DOHH2 (cell line): ENCODE results near the gene IGDCC3.

ENCODE experiments used
- H3F3A ChIP-seq: fragments of 200-600 bp; sonication (generic), shearing (Covaris generic); 2 replicates; pipeline ENCODE4 v1.6.0; 2016; ENCODE audit warnings: antibody characterized with exemption, mild to moderate bottlenecking; ENCODE audit not compliant: control insufficient read depth, insufficient read depth
- H3K27ac ChIP-seq: fragments of 200-600 bp; sonication (generic); 2 replicates; pipeline ENCODE4 v1.5.1; 2014; ENCODE audit warnings: low read depth, mild to moderate bottlenecking, low read length, moderate library complexity
- H3K27me3 ChIP-seq: fragments of 200-600 bp; sonication (generic); 2 replicates; pipeline ENCODE4 v1.6.1; 2014; ENCODE audit warnings: mild to moderate bottlenecking, low read length, mixed read lengths; ENCODE audit not compliant: control insufficient read depth
- H3K36me3 ChIP-seq: fragments of 200-600 bp; sonication (generic); 2 replicates; pipeline ENCODE4 v1.6.1; 2014; ENCODE audit warnings: mild to moderate bottlenecking, low read length, moderate library complexity, mixed read lengths; ENCODE audit not compliant: control insufficient read depth
- H3K4me1 ChIP-seq: fragments of 200-600 bp; sonication (generic); 2 replicates; pipeline ENCODE4 v1.6.1; 2014; ENCODE audit warnings: mild to moderate bottlenecking, low read length, mixed read lengths; ENCODE audit not compliant: control insufficient read depth
- H3K4me2 ChIP-seq: fragments of 200-600 bp; sonication (generic); 2 replicates; pipeline ENCODE4 v1.6.0; 2014; ENCODE audit warnings: mild to moderate bottlenecking, low read length, moderate library complexity
- H3K4me3 ChIP-seq: fragments of 200-600 bp; sonication (generic); 2 replicates; pipeline ENCODE4 v1.5.1; 2014; ENCODE audit warnings: mild to moderate bottlenecking, low read length, mixed read lengths
- H3K79me2 ChIP-seq: fragments of 200-600 bp; sonication (generic); 2 replicates; pipeline ENCODE4 v1.6.1; 2014; ENCODE audit warnings: mild to moderate bottlenecking, low read length, mixed read lengths; ENCODE audit not compliant: control insufficient read depth
- H3K9me2 ChIP-seq: fragments of 200-600 bp; sonication (generic); replicated peaks from 2 replicates; pipeline ENCODE4 v1.6.1; 2014; ENCODE audit warnings: mild to moderate bottlenecking, low read length, mixed read lengths; ENCODE audit not compliant: control insufficient read depth
- H3K9me3 ChIP-seq: fragments of 200-600 bp; sonication (generic); 2 replicates; pipeline ENCODE4 v1.6.1; 2014; ENCODE audit warnings: antibody characterized with exemption, low read length, mixed read lengths; ENCODE audit not compliant: control insufficient read depth, insufficient read depth
- H4K20me1 ChIP-seq: fragments of 200-600 bp; sonication (generic); 2 replicates; pipeline ENCODE4 v1.6.0; 2014; ENCODE audit warnings: low read depth, mild to moderate bottlenecking, antibody characterized with exemption, low read length, moderate library complexity; ENCODE audit not compliant: control insufficient read depth, insufficient read depth
- EZH2phosphoT487 ChIP-seq: fragments of 200-600 bp; sonication (generic); IDR thresholded peaks from 2 replicates; pipeline ENCODE4 v1.6.1; 2017; ENCODE audit warnings: borderline replicate concordance, mild to moderate bottlenecking, antibody characterized with exemption, low read length, moderate library complexity, mixed read lengths
- TF ChIP-seq, protein P1 (sequence below): fragments of 200-600 bp; sonication (generic); IDR thresholded peaks from one replicate; pipeline ENCODE4 v1.5.1; 2014; ENCODE audit warnings: antibody characterized with exemption, mild to moderate bottlenecking, low read depth, low read length; ENCODE audit not compliant: poor library complexity, severe bottlenecking

The IGDCC3 gene

DNA sequence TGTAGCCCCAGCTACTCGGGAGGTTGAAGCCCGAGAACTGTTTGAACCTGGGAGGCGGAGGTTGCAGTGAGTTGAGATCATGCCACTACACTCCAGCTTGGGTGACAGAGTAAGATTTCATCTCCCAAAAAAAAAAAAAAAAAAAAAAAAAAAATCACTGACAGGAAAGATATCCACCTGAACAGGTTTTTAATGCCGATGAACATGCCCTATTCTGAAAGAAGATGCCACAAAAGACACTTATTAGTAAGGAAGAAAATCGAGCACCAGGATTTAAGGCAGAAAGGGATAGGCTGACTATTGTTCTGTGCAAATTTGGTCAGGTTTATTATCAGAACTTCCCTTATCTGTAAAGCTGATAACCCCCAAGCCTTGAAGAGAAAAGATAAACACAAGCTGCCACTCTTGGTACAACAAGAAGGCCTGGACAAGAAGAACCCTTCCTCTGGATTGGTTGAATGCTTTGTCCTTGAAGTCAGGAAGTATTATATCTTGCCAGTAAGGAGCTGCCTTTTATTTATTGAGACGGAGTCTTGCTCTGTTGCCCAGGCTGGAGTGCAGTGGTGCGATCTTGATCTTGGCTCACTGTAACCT lies 88.4 kb downstream of the IGDCC3 start:
- no peaks in the 10 kb centered on the region for H3K36me3 ChIP-seq
- no peaks in the 10 kb centered on the region for H3K9me3 ChIP-seq
- H4K20me1 ChIP-seq = no peaks in the 10 kb centered on the region
- no peaks in the 10 kb centered on the region for H3K9me2 ChIP-seq
- H3F3A ChIP-seq = 0 out of 2 replicates have a peak, but pooled peaks cover 13% of the 10 kb centered on the region
- H3K4me1 ChIP-seq = peaks cover 44% of the 10 kb centered on the region
- no peak overlapping the region for H3K27ac ChIP-seq
- no peak overlapping the region for H3K4me3 ChIP-seq
- no peak overlapping the region for H3K4me2 ChIP-seq
- TF ChIP-seq, protein P1, sequence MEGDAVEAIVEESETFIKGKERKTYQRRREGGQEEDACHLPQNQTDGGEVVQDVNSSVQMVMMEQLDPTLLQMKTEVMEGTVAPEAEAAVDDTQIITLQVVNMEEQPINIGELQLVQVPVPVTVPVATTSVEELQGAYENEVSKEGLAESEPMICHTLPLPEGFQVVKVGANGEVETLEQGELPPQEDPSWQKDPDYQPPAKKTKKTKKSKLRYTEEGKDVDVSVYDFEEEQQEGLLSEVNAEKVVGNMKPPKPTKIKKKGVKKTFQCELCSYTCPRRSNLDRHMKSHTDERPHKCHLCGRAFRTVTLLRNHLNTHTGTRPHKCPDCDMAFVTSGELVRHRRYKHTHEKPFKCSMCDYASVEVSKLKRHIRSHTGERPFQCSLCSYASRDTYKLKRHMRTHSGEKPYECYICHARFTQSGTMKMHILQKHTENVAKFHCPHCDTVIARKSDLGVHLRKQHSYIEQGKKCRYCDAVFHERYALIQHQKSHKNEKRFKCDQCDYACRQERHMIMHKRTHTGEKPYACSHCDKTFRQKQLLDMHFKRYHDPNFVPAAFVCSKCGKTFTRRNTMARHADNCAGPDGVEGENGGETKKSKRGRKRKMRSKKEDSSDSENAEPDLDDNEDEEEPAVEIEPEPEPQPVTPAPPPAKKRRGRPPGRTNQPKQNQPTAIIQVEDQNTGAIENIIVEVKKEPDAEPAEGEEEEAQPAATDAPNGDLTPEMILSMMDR = no peak
- TF ChIP-seq EZH2phosphoT487 = no peak
- H3K27me3 ChIP-seq = no peaks in the 10 kb centered on the region
- H3K79me2 ChIP-seq = peaks cover 15% of the 10 kb centered on the region

DNA sequence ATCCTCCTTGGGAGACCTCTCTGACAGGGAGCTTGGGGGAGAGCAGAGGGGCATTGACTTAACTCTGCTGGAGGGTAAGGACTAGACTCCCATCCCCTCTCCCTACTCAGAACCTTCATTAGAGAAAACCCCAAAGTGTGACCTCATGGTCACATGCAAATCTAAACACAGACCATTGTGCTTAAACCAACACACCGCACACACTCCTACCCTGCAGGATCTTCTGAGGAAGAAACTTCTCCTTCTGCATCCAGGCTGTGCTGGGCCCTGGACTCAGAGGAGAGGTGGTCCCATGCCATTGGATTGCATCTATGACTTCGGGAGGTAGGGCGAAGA lies 90.3 kb downstream of the IGDCC3 start:
- H3K4me2 ChIP-seq = peak overlapping the region; percentile 85
- H3K4me1 ChIP-seq = peaks cover 36% of the 10 kb centered on the region
- peak overlapping the region; percentile 82 for H3K4me3 ChIP-seq
- H3K9me2 ChIP-seq = no peaks in the 10 kb centered on the region
- no peaks in the 10 kb centered on the region for H3K9me3 ChIP-seq
- H4K20me1 ChIP-seq = no peaks in the 10 kb centered on the region
- H3K36me3 ChIP-seq = no peaks in the 10 kb centered on the region; the same call in 1 of the 2 replicates
- no peaks in the 10 kb centered on the region for H3K27me3 ChIP-seq
- TF ChIP-seq EZH2phosphoT487 = no peak
- TF ChIP-seq, protein P1 = no peak
- H3K27ac ChIP-seq = peak overlapping the region; percentile 23; the same call in 1 of the 2 replicates
- 0 out of 2 replicates have a peak, but pooled peaks cover 7% of the 10 kb centered on the region for H3F3A ChIP-seq
- H3K79me2 ChIP-seq = peaks cover 17% of the 10 kb centered on the region

DNA sequence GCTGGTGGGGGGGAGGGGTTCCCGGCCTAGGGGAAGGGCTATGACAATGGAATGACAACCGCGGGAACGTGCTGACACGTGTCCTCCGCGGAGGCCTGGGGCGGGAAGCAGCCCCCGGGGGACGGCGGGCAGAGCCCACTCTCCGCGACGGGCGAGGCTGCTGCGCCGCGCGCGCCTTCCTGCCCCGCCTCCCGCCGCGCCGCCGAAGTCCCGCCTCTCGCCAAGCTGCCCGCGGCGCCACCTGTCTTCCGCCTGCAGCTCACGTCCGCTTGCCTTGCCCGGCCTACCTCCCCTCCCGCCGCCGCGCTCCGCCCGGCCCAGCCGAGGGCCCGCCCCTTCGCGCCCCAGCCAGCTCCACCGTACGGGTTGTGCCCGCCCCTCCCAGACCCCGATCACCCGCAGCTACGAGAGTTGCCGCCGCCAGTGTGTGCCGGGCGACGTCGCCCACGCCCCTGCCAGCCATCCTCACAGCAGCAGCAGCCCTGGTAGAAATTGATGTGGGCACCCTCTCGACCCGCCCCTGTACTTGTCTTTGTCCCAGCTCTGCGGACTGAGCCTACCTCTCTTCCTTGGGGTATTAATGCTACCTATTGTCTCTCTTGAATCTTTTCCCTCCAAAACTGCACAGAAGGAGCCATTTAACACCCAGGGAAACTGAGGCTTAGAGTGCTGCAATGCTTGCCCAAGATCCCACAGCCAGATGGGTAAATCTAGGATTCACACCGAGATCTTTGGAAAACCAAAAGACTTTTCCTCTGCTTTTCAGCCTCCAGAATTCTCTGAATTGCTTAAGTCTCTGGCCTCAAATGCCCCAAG lies 90.9 kb downstream of the IGDCC3 start, which contains the start of gene PARP16:
TSS of gene PARP16 (minus strand) at position 180 of the 816 bp plus-strand sequence. CDS start 457 bp downstream, outside the sequence.
- Histone ChIP-seq H3K27me3 (no peaks in the 10 kb centered on the region), H3K27ac (peak within 1 kb of the TSS; percentile 43), H4K20me1 (no peaks in the 10 kb centered on the region), H3K9me2 (no peaks in the 10 kb centered on the region), H3K79me2 (peaks cover 20% of the 10 kb centered on the region), H3K4me2 (peak within 1 kb of the TSS; percentile 85), H3K9me3 (no peaks in the 10 kb centered on the region), H3K36me3 (no peaks in the 10 kb centered on the region; the same call in 1 of the 2 replicates), H3K4me3 (peak within 1 kb of the TSS; percentile 82), H3K4me1 (peaks cover 34% of the 10 kb centered on the region), H3F3A (0 out of 2 replicates have a peak, but pooled peaks cover 7% of the 10 kb centered on the region)
- TF ChIP-seq, protein P1 = no peak
- TF ChIP-seq EZH2phosphoT487 = no peak
